ENCODE results near the gene ABCA4.

- TF ChIP-seq CTCF (IDR thresholded peaks at IDR 0.05; ENCODE audit: poor library complexity) (no peak), EZH2phosphoT487 (IDR thresholded peaks at IDR 0.05; ENCODE audit: low read depth, severe bottlenecking, unreplicated experiment) (no peak)
Observed at GRCh38 chr1:94042388-94042787, 78.6 kb downstream of the ABCA4 start.
